GM18873 (cell line): Measurements from ENCODE around the gene ZNF101.

Source experiments
- ATAC-seq: cut with Tn5 transposase; IDR thresholded peaks from one replicate; pipeline ENCODE4 v1.9.1; 2021; ENCODE audit warnings: mild to moderate bottlenecking, moderate library complexity, moderate number of reproducible peaks; ENCODE audit not compliant: unreplicated experiment, low FRiP score

The ZNF101 gene

GRCh38 chr19:19704836-19705235, 36.2 kb downstream of the ZNF101 start:
- ATAC-seq = no peak

GRCh38 chr19:19710506-19710905, 41.9 kb downstream of the ZNF101 start:
- no peak for ATAC-seq

DNA sequence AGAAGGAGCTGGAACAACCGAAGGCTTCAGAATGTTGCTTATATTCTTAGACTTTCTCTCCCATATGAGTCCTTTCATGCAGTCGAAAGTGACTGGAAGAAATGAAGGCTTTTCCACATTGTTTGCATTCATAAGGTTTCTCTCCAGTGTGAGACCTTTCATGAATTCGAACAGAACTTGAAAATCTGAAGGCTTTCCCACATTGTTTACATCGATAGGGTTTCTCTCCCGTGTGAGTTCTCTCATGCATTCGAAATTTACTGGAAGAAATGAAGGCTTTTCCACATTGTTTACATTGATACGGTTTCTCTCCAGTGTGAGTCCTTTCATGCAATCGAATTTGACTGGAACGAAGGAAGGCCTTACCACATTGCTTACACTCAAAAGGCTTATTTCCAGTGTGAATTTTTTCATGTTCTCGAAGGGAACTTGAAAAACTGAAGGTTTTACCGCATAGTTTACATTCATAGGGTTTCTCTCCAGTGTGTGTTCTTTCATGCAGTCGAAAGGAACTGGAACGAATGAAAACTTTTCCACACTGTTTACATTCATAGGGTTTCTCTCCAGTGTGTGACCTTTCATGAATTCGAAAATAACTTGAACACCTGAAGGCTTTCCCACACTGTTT, 42.8 kb downstream of the ZNF101 start:
- no peak for ATAC-seq

GRCh38 chr19:19711934-19712828, 43.5 kb downstream of the ZNF101 start:
- no peak for ATAC-seq

- no peak for ATAC-seq
Observed at GRCh38 chr19:19719798-19720197, 51.2 kb downstream of the ZNF101 start.

DNA sequence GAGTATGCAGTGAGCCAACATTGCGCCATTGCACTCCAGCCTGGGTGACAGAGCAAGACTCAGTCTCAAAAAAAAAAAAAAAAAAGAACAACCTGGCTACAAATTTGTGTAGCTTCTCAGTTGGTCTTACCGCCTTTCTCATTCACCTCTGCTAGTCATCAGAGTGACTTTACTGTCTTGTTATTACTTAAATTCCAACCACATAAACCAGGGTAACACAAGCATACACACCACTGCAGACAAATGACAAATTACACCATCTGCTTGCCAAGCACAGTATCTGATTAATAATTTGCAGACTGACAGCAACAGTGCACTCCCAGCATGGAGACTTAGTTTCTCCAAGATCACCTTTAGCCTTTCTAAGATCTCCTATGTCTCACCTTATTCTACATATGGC, 53.3 kb downstream of the ZNF101 start:
- ATAC-seq = no peak

GRCh38 chr19:19732579-19733501, 64.2 kb downstream of the ZNF101 start, which contains the start of gene ZNF14:
TSS of gene ZNF14 (minus strand) at chr19:19733112. CDS start at chr19:19732958, 154 bp downstream.
- ATAC-seq = peak; percentile 98
